ENCODE results near the gene COL4A2.

GRCh38 chr13:110359840-110360301 is 52.8 kb downstream of the COL4A2 start:
- TF ChIP-seq POLR2A (IDR thresholded peaks at IDR 0.05) (no peak), CTCF (IDR thresholded peaks at IDR 0.05 in 4 of 5, conservative IDR thresholded peaks at IDR 0.05 in 1 of 5) (no peak)
